HG03066 (cell line): ENCODE measurements around the gene CMC2.

Experiments used
- ATAC-seq: cut with Tn5 transposase; IDR thresholded peaks from one replicate; pipeline ENCODE4 v1.9.1; 2021; ENCODE audit warnings: low read depth; ENCODE audit not compliant: unreplicated experiment

CMC2 gene

DNA sequence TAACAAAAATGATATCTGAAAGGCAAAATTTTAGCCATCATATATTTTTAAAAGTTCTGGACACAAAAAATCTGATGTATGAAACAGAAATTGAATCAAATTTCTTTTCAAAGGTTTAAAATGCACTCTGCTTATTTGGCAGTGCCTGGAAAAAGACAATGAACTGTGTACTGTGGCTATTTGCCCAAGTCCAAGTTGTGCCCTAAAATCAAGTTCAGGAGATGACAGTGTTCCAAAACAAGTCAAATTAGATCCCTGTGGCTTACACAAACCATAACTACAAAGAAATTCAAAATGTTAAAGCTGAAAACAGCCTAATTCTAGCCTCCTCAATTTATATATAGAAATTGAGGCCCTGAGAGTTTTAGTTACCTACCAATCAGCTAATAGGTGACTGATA is 25.6 kb downstream of the CMC2 start:
- no peak for ATAC-seq

DNA sequence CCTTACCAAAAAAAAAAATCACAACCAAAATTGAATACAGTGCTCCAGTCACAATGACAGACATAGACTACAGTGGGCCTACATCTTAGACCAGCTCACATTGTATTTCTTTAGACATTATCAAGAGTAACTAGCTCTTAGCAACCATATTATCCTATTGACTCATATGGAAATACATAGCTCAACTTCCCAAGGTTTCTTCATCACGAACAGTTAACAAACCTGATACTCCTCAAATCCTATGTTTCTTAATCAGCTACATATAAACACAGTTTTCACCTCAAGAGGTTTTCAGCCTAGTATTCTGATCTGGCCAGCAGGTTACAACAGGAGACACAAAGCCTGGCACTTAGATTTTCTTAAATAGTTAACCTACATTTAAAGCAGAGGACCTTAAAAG is 29.7 kb downstream of the CMC2 start:
- no peak for ATAC-seq

DNA sequence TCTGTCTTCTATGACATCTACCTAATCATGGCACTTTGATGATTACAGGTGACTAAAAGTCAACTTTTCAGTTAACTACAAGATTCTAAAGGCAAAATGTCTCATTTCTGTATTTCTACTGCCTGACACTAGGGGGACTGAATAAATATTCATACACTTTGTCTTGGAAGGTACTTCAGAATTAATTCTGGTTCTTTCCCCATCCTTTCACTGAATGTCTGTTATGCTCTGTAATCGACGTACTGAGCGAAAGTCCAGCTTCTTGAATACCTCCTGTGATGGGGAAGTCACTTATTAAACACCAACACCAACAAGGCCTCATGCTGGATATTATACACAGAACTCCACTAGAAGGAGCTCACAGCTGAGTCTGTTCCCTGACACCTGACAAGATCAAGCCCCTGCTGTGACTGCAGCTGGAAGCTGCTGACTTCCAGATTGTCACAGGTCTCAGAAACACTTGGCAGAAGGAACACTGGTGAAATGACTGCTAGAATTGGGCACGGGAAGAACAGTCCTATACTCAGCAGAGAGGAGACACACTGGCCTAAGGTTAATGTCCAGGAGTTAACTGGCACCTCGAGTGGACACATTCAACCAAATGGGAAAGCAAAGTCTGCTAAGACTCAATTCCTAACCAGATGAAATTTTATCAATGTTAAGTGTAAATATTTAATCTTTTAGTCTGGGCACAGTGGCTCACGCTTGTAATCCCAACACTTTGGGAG is 31.9 kb downstream of the CMC2 start:
- no peak for ATAC-seq

DNA sequence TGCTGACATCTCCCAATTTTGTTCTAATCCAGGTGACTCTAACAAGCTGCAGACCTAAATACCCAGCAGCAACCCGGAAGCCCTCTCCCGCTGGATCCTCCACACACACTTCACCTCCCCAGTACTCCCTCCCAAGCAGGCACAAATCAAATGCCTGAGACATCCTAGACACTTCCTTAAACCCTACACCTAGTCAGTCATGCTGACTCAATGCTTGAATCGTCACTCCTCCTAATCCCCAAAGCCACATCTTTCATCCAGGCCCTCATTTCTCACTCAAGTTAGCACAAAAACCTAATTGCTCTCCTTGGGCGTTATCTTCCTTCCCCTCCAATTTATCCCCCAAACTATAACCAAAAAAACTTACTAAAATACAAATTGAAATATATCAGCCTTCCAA is 32.7 kb downstream of the CMC2 start:
- no peak for ATAC-seq

DNA sequence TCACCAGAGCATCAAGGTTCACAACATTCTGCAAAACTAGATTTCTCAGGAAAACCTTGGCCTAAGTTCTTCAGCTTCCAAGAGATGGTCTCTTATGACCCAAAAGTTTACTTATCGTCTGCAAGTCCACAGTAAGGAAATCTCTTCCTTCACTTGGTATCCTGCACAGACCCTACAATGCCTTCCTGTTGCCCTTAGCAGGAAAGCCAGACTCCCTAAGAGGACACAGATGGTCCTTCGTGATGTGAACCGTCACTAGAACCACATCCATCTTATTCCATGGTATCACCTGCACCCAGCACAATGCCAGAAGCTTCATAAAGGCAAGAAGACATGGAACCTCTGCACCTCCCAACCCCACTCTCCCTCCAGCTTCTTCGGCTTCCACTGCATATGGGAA is 34.1 kb downstream of the CMC2 start:
- ATAC-seq, result no peak

DNA sequence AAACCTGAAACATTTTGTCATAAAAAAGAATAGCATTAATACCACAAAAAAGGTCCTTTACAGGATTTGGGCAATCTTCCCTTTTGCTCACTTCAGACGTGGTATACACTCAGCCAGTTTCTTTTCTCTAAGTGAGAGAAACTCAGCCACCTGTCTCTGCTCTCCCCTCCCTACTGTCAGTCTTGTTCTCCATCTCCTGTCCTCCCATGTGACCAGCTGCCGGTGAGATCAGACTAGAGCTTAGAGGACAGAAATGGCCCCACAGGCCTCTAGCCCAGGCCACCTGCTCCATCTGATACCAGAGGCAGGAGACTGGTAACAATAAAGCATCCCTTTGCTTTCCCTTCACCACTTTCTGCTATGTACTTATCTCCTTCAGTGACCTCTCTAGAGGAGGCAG is 34.9 kb downstream of the CMC2 start:
- ATAC-seq, result peak; percentile 86

DNA sequence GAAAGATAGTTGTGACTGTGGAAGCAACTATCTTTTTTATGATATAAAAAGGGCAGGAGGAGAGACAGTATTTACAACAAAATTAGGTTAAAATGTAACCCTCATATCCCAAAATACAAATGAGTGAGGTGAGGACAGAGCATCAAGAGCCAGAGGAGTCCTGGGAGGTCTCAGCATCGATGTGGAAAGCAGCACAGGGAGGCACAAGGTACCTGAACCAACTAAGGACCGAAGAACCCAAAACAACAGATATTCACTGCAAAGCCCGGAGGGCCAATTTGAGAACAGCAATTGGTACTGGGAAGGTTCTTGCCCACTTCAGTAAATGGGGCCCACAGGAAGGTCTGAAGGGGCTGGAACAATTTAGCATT is 37.6 kb downstream of the CMC2 start:
- ATAC-seq, result no peak

DNA sequence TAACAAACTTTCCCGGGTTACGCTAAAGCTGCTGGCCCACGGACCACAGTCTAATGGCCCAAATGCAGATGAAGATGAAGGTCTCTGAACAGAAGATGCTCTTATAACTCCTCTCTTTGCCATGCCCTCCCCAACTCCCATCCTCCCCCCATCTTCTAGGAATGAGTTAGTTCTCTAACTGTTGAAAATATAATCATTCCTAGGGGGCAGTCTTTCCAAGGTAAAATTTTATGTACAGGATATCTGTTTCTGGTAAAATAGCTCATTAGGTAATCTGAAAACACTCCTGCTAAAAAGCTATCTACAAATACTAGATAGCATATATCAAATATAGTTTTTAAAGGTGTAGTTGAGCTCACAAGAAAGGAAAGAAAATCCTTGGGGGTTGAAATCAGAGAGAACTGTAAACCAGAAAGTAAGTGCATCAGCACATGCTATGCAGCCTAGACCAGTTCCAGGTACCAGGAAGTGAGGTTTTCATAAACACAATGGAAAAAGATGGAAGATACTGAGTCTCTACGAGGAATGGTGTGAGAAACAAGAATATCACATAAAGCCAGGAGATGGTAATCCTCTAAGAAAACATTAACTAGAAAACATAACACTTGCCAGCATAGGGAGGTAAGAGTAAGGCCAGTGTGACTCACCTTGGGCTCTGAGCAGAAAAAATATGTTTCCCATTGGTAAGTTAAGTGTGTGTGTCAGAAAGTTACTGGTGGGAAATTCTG is 38.1 kb downstream of the CMC2 start:
- ATAC-seq, result no peak

DNA sequence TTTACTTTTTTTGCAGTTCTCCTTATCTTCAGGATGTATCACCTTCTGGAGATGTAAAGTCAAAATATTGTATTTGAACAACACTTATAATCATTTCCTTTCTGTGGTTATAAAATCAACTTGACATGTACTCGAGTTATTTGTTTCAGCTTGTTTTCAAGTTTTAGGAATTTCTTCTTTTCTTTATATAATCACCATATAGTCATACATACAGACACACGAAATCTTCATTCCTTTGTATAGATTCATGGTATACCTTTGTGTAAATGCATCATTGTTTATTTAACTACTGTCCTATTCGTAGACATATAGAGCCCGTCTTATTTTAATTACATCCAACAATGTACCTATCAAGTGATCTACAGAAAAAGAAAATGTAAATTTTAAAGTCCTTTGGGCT is 40.1 kb downstream of the CMC2 start:
- ATAC-seq, result no peak

DNA sequence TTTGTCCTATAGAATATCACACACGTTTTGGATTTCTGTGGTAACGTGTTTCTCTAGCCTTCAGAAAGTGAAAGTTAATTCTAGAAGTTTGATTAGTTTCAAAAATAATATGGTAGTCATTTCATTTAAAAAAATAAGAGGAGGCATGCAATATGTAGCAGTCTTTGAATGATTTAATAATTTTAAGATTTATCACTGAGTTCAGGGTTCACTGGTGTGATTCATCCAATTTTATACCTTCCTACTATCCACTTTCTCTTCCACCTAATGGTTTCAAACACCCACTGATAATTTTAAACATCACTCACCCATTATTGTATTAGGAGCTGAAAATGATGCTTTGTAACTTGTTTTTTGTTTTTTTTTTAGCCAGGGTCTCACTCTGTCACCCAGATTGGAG is 42.3 kb downstream of the CMC2 start:
- ATAC-seq, result no peak

DNA sequence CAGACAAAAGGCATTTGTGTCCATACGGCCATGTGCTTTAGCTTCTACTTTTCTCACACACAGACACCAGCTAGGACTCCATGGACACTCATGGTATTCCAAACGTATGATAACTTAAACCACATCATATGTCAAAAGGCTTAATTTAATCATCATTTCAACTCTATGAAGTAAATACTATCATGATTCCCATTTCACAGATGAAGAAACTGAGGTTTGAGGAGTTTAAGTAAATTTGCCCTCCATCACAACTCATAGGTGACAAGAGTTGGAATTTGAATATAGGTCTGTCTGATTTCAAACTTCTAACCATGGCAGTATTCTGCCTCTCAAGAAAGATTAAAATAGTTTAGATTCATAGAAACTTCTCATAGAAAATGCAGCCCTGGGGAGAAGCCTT is 43.8 kb downstream of the CMC2 start:
- no peak for ATAC-seq

DNA sequence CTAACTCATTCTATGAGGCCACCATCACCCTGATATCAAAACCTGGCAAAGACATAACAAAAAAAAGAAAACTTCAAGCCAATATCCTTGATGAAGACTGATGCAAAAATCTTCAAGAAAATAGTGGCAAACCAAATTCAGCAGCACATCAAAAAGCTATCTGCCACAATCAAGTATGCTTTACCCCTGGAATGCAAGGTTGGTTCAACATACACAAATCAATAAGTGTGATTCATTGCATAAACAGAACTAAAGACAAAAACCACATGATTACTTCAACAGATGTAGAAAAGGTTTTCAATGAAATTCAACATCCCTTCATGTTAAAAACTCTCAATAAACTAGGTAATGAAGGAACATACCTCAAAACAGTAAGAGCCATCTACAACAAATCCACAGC is 48.4 kb downstream of the CMC2 start:
- ATAC-seq, result no peak

DNA sequence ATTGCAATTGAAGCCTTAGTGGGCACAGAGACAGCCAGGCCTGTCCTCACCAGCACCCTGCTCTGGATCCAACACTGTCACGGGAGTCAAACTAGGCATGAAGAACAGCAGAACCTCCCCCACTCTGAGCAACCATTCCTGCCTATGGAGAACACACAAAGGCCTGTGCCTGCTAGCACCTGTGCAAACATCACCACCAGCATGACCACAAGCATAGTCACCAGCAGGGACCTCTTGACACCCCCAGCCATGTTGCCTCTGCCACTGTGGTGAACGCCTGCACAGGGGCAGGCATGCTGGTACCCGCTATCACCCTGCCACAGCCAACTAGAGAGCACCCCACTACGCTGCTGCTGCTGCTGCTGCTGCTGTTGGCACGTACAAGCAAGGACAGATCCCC is 51.7 kb downstream of the CMC2 start:
- no peak for ATAC-seq

DNA sequence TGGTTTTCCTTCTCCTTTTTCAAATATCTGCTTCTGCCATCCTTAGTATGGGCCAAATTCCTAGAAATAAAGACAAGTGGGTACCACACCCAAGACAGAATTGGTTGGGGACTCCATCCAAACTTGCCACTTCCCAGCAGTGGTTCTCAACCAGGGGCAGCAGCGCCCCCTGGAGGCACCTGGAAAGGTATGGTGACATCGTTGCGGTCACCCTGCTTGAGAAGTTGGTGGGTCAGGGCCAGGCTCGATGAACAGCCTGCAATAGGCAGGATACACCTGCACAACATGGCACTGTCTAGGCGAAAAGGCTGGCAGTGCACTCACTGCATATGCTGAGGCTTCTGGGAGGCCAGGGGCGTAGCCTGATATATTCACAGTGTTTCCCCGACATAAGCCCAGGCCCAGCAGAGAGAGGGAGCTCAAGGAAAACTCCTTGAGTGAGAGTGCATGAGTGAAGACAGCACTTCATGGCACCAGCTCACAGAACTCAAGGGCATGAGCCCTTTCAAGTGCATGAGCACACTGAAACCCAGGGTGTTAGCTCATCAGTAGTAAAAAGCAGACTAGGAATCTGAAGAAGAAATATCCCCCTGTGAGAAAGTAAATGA is 57.7 kb downstream of the CMC2 start:
- peak; percentile 72 for ATAC-seq

DNA sequence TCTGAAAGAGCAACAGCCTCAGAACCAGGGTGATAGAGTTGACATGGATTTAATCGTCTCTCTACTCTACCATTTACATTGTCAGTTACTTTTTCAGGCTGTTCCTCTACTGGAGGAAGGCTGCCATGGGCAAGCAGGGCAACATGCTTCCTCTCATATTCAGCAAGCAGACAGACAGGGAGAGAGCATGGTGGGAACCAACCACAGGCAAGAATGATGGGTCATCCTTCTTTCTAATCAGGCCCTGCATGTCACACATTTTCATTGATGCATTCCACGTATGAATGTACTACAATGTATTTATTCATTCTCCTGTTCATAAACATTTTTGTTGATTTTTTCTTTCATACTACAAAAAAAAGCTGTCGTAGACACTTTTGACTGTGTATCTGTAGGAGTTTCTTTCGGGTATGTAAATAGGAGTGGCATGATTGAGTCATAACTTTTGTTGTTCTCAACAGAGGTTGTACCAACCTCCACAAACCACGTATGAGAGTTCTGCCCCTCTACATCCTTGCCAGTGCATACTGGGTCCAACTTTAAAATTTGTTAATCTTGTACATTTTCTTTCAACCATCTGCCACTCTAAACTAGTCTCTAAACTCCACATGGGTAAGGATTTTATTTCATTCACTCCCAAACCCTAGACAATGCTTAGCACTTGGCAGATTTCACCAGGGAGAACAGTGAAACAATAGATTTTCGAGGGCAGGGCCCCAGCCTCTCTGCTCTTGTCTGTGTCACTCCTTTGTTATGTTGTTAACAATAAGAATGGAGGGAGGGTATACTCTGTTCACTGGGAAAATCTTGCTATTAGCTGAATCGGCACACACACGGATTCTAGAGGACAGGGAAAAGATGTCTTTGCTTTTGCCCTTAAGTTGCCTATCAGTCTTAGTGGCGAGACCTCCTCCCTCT is 58.7 kb downstream of the CMC2 start:
- ATAC-seq, result no peak

DNA sequence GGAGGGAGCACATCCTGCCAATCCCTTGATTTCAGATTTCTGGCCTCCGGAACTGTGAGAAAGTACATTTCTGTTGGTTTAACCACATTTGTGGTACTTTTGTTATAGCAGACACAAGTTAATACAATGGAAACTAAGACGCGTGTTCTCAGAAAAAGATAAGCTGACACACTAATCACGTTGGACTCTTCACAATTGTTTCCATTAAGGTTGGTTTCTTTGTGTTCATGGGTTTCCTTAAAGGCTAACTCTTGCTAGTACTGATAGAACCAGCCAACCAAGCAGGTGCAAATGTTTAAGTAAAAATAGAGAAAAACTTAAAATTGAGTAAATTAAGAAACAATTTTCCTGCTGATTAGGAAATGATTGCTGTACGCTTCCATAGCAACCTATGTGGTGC is 59.4 kb downstream of the CMC2 start:
- no peak for ATAC-seq

DNA sequence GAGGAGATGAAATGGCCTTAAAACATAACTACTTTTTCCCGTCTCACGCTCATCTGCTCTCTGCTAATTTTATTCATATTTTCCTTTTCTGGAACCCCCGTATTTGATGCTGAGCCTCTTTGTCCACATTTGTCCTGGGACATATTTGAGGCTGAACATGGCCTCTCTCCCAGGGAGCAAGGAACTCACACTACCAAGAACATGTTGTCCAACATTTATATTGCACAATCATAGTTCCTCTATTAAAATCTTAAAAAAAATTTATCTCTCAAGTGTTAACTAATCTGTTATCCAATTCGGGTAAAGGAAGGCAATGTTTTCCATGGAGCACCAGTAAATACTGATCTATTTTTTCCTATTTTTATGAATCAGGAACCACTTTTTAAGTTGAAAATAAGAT is 60.2 kb downstream of the CMC2 start:
- no peak for ATAC-seq

DNA sequence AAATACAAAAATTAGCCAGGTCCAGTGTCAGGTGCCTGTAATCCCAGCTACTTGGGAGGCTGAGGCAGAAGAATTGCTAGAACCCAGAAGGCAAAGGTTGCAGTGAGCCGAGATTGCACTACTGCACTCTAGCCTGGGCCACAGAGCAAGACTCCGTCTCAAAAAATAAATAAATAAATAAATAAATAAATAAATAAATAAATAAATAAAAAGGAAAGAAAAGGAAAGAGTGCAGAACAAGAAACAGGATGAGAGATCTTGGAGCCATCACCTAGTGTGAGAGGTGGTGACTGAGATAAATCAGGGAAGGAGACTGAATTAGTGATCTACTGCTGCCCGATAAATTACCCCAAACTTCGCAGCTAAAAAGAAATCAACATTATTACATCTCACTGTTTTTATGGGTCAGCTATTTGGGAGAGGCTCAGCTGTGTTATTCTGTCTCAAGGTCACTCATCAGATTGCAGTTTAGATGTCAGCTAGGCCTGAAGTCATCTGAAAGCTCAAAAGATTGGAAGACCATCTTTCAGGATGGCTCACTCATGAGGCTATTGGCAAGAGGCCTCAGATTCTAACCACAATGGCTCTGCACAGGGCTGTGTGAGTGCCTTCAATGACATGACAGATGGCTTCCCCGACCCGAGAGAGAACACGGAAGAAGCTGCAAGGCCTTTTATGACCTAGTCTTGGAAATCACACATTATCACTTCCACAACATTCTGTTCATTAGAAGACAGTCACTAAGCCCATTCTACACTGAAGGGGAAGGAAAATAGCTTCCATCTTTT is 66.4 kb downstream of the CMC2 start:
- ATAC-seq, result no peak

DNA sequence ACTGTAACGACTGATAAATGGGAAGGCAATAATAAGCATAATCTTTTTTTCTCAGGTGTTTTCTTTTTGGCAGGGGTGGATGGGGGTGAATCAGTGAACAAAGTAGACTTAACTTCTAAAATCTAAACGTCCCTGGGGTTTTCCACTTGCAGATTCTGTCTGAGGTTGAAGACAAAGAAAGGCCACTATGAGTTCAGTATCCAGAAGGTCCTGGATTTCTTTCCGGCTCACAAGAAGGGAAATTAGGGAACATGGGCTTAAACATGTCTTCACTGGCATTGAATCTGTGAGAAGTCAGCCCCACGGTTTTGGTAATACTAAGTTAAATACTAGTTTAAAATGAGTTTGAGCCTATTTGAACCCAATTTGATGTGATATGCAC is 67.8 kb downstream of the CMC2 start:
- ATAC-seq, result no peak
